ENCODE results near the gene MCMBP.
"Not testable (repeated sequence)": the region's sequence is repeated elsewhere in the genome, so short reads cannot be mapped to it uniquely, and the experiment has no call there.

The MCMBP gene

GRCh38 chr10:119872610-119872859 lies at the start of gene MCMBP:
MCMBP (minus strand) TSS chr10:119872843; CDS start chr10:119872584, 259 bp downstream.
- DNase-seq, result no peak

GRCh38 chr10:119919826-119920225 lies 47.2 kb upstream of the MCMBP start:
- no peak for DNase-seq

- DNase-seq, result no peak
Observed at GRCh38 chr10:119919271-119919670, 46.6 kb upstream of the MCMBP start.

- no peak for DNase-seq
Observed at GRCh38 chr10:119917777-119918176, 45.1 kb upstream of the MCMBP start.

GRCh38 chr10:119910689-119911088 lies 38.0 kb upstream of the MCMBP start:
- DNase-seq, result no peak

GRCh38 chr10:119908166-119908565 lies 35.5 kb upstream of the MCMBP start:
- DNase-seq, result no peak

- not testable (repeated sequence) for DNase-seq
Observed at GRCh38 chr10:119907695-119908094, 35.1 kb upstream of the MCMBP start.

- DNase-seq, result no peak
Observed at GRCh38 chr10:119903946-119904666, 31.5 kb upstream of the MCMBP start.

- DNase-seq, result no peak
Observed at GRCh38 chr10:119898577-119898976, 25.9 kb upstream of the MCMBP start.

GRCh38 chr10:119896937-119897770 lies 24.5 kb upstream of the MCMBP start:
- DNase-seq, result no peak

- DNase-seq, result no peak
Observed at GRCh38 chr10:119896061-119896655, 23.5 kb upstream of the MCMBP start.

GRCh38 chr10:119893845-119894427 lies 21.3 kb upstream of the MCMBP start:
- DNase-seq, result no peak

- DNase-seq, result no peak
Observed at GRCh38 chr10:119893074-119893473, 20.4 kb upstream of the MCMBP start.

GRCh38 chr10:119892188-119893065 lies 19.8 kb upstream of the MCMBP start, which contains the start of gene SEC23IP:
SEC23IP (plus strand) TSS chr10:119892730; CDS start chr10:119892783, 53 bp downstream.
- peak; percentile 89 for DNase-seq

- not testable (repeated sequence) for DNase-seq
Observed at GRCh38 chr10:119891849-119892187, 19.2 kb upstream of the MCMBP start.

GRCh38 chr10:119890307-119890706 lies 17.7 kb upstream of the MCMBP start:
- not testable (repeated sequence) for DNase-seq

GRCh38 chr10:119889201-119889600 lies 16.6 kb upstream of the MCMBP start:
- not testable (repeated sequence) for DNase-seq

- DNase-seq, result not testable (repeated sequence)
Observed at GRCh38 chr10:119888715-119889114, 16.1 kb upstream of the MCMBP start.

GRCh38 chr10:119886070-119886469 lies 13.4 kb upstream of the MCMBP start:
- DNase-seq, result not testable (repeated sequence)

GRCh38 chr10:119883901-119884611 lies 11.4 kb upstream of the MCMBP start:
- not testable (repeated sequence) for DNase-seq

- no peak for DNase-seq
Observed at GRCh38 chr10:119878524-119878923, 5.9 kb upstream of the MCMBP start.
